ENCODE results near the gene PPEF2.
"Not testable (repeated sequence)": the region's sequence is repeated elsewhere in the genome, so short reads cannot be mapped to it uniquely, and the experiment has no call there.

DNA sequence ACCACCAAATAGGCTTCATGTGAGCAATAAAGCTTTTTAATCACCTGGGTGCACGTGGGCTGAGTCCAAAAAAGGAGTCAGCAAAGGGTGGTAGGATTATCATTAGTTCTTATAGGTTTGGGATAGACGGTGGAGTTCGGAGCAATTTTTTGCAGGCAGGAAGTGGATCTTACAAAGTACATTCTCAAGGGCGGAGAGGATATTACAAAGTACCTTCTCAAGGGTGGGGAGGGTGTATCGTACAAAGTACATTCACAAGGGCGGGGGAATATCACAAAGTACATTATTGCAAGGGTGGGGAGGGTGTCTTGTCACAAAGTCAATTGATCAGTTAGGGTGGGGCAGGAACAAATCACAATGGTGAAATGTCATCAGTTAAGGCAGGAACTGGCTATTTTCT is 8.6 kb upstream of the PPEF2 start:
- TF ChIP-seq, protein P1, sequence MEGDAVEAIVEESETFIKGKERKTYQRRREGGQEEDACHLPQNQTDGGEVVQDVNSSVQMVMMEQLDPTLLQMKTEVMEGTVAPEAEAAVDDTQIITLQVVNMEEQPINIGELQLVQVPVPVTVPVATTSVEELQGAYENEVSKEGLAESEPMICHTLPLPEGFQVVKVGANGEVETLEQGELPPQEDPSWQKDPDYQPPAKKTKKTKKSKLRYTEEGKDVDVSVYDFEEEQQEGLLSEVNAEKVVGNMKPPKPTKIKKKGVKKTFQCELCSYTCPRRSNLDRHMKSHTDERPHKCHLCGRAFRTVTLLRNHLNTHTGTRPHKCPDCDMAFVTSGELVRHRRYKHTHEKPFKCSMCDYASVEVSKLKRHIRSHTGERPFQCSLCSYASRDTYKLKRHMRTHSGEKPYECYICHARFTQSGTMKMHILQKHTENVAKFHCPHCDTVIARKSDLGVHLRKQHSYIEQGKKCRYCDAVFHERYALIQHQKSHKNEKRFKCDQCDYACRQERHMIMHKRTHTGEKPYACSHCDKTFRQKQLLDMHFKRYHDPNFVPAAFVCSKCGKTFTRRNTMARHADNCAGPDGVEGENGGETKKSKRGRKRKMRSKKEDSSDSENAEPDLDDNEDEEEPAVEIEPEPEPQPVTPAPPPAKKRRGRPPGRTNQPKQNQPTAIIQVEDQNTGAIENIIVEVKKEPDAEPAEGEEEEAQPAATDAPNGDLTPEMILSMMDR (IDR thresholded peaks at IDR 0.05), result not testable (repeated sequence)
- TF ChIP-seq POLR2A, POLR2AphosphoS5 (IDR thresholded peaks at IDR 0.05): not testable (repeated sequence)

Measured in transverse colon (tissue), 4 donors.